HepG2 (cell line): ENCODE measurements around the gene DDX17. TPM values are rescaled to one million over a fixed set of nuclear protein-coding genes. Genes with fewer than 3 reads are reported as not detected.

Experiments
- MTERF4 ChIP-seq: sonication (generic); formaldehyde crosslinking; IDR thresholded peaks from 2 replicates; pipeline ENCODE4 v1.8.0; 2023; ENCODE audit warnings: mild to moderate bottlenecking, missing genetic modification reagents
- PRDM15 ChIP-seq: sonication (generic); formaldehyde crosslinking; IDR thresholded peaks from 2 replicates; pipeline ENCODE4 v1.4.0; 2020; ENCODE audit warnings: missing genetic modification reagents
- SRSF1 ChIP-seq: fragments of 200-400 bp; formaldehyde crosslinking; optimal IDR thresholded peaks from 2 replicates; pipeline ENCODE3; 2017; ENCODE audit warnings: mild to moderate bottlenecking, low read depth, low read length, moderate library complexity
- SRSF4 ChIP-seq: fragments of 200-400 bp; formaldehyde crosslinking; IDR thresholded peaks from one replicate; pipeline ENCODE4 v1.6.1; 2018; ENCODE audit warnings: mild to moderate bottlenecking, low read depth, low read length, moderate library complexity; ENCODE audit not compliant: poor library complexity, severe bottlenecking
- STAT6 ChIP-seq: sonication (generic); formaldehyde crosslinking; IDR thresholded peaks from 2 replicates; pipeline ENCODE4 v1.4.0; 2020; ENCODE audit warnings: missing genetic modification reagents, mild to moderate bottlenecking, borderline replicate concordance
- TEAD2 ChIP-seq: sonication (generic); formaldehyde crosslinking; IDR thresholded peaks from 2 replicates; pipeline ENCODE4 v1.9.0; 2021; ENCODE audit warnings: missing genetic modification reagents
- YY1 ChIP-seq: IDR thresholded peaks from 2 replicates; pipeline ENCODE4 v1.6.1; 2011; ENCODE audit warnings: low read length, low read depth, moderate library complexity, mild to moderate bottlenecking; ENCODE audit not compliant: insufficient read depth, insufficient replicate concordance
- ZFP36 ChIP-seq: fragments of 150-350 bp; IDR thresholded peaks from 2 replicates; pipeline ENCODE4 v1.6.1; 2018; ENCODE audit warnings: borderline replicate concordance, low read length, low read depth; ENCODE audit not compliant: partially characterized antibody
- ZNF552 ChIP-seq: sonication (generic); formaldehyde crosslinking; IDR thresholded peaks from 2 replicates; pipeline ENCODE4 v1.9.0; 2022; ENCODE audit warnings: missing genetic modification reagents, mild to moderate bottlenecking, borderline replicate concordance
- ZNF563 ChIP-seq: sonication (generic); formaldehyde crosslinking; IDR thresholded peaks from 2 replicates; pipeline ENCODE4 v1.8.0; 2022; ENCODE audit warnings: mild to moderate bottlenecking, moderate library complexity, missing genetic modification reagents
- ZNF800 ChIP-seq: sonication (generic); formaldehyde crosslinking; IDR thresholded peaks from 2 replicates; pipeline ENCODE4 v1.4.0; 2020; ENCODE audit warnings: missing genetic modification reagents
- ZNF878 ChIP-seq: sonication (generic); formaldehyde crosslinking; IDR thresholded peaks from 2 replicates; pipeline ENCODE4 v1.8.1; 2023; ENCODE audit warnings: mild to moderate bottlenecking, missing genetic modification reagents, moderate library complexity
- polyA plus RNA-seq, 8 experiments: library from polyadenylated mRNA; depleted of rRNA in 3 of 8; stranded (reverse) in 7 of 8; unstranded in 1 of 8; fragments of >200 nt; fragmentation: Illumina TruSeq in 4 of 8; extraction: Trizol in 4 of 8; gene quantifications; 2 replicates each; pipeline versions ENCODE4 v1.2.1 to v1.2.3, GENCODE V29; 2011 to 2016; ENCODE audit warnings: low read depth in 4 of 8, missing spikeins in 1 of 8, mixed read lengths in 1 of 8; ENCODE audit not compliant: insufficient read depth in 1 of 8
- total RNA-seq, 5 experiments: library from RNA; depleted of rRNA; stranded (reverse); fragments of >200 nt; fragmentation: Illumina TruSeq; extraction: Trizol; gene quantifications; 2 replicates each; pipeline ENCODE4 v1.2.3, GENCODE V29; 2016; ENCODE audit warnings: low read depth in 1 of 5
- TF ChIP-seq, protein P1 (sequence below): sonication (generic); formaldehyde crosslinking; conservative IDR thresholded peaks from 2 replicates; pipeline ENCODE4 v1.4.0; 2020; ENCODE audit warnings: missing genetic modification reagents
- TF ChIP-seq, protein P2 (sequence below): sonication (generic); formaldehyde crosslinking; IDR thresholded peaks from 2 replicates; pipeline ENCODE4 v1.4.0; 2020; ENCODE audit warnings: mild to moderate bottlenecking, missing genetic modification reagents

The DDX17 gene
- total and polyA plus RNA-seq, 2 of the 13 experiments (the other 11 are each of a cell fraction or from before 2014, with no cell fraction given): 238 to 344 TPM

GRCh38 chr22:38462960-38463784 lies 42.9 kb downstream of the DDX17 start (continued):
- TF ChIP-seq STAT6: no peak
- TF ChIP-seq ZNF563 (CRISPR knock-in tag): no peak
- TF ChIP-seq, protein P1, sequence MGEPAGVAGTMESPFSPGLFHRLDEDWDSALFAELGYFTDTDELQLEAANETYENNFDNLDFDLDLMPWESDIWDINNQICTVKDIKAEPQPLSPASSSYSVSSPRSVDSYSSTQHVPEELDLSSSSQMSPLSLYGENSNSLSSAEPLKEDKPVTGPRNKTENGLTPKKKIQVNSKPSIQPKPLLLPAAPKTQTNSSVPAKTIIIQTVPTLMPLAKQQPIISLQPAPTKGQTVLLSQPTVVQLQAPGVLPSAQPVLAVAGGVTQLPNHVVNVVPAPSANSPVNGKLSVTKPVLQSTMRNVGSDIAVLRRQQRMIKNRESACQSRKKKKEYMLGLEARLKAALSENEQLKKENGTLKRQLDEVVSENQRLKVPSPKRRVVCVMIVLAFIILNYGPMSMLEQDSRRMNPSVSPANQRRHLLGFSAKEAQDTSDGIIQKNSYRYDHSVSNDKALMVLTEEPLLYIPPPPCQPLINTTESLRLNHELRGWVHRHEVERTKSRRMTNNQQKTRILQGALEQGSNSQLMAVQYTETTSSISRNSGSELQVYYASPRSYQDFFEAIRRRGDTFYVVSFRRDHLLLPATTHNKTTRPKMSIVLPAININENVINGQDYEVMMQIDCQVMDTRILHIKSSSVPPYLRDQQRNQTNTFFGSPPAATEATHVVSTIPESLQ: no peak
- TF ChIP-seq, protein P2, sequence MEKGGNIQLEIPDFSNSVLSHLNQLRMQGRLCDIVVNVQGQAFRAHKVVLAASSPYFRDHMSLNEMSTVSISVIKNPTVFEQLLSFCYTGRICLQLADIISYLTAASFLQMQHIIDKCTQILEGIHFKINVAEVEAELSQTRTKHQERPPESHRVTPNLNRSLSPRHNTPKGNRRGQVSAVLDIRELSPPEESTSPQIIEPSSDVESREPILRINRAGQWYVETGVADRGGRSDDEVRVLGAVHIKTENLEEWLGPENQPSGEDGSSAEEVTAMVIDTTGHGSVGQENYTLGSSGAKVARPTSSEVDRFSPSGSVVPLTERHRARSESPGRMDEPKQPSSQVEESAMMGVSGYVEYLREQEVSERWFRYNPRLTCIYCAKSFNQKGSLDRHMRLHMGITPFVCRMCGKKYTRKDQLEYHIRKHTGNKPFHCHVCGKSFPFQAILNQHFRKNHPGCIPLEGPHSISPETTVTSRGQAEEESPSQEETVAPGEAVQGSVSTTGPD (CRISPR knock-in tag): no peak
- no peak for TF ChIP-seq ZNF552 (CRISPR knock-in tag)
- TF ChIP-seq MTERF4 (CRISPR knock-in tag): no peak
- TF ChIP-seq SRSF4: no peak
- no peak for TF ChIP-seq SRSF1
- no peak for TF ChIP-seq ZFP36
- TF ChIP-seq PRDM15 (CRISPR knock-in tag): peak; percentile 99
- no peak for TF ChIP-seq ZNF878
- TF ChIP-seq ZNF800 (CRISPR knock-in tag): no peak
- TF ChIP-seq TEAD2 (CRISPR knock-in tag): no peak
- peak; percentile 58 for TF ChIP-seq YY1
